HG02884 (cell line): ENCODE data around the gene RXFP1.
A peak's percentile ranks its signal among the peaks of the same experiment; 100 is the strongest.

ENCODE experiments used
- ATAC-seq: cut with Tn5 transposase; IDR thresholded peaks from one replicate; pipeline ENCODE4 v1.9.1; 2021; ENCODE audit warnings: mild to moderate bottlenecking, moderate library complexity; ENCODE audit not compliant: unreplicated experiment

RXFP1 gene

GRCh38 chr4:158669310-158669709 is 147.6 kb downstream of the RXFP1 start:
- ATAC-seq, result no peak

GRCh38 chr4:158670975-158671664 is 149.4 kb downstream of the RXFP1 start:
- peak; percentile 27 for ATAC-seq

GRCh38 chr4:158671665-158671914 is 149.9 kb downstream of the RXFP1 start, which contains the start of gene C4orf46:
Gene C4orf46 (minus strand): TSS chr4:158671887. CDS start chr4:158671801, 86 bp downstream.
- ATAC-seq, result no peak

- ATAC-seq, result peak; percentile 79
Measured at GRCh38 chr4:158671915-158672806, 150.5 kb downstream of the RXFP1 start, which contains the start of gene ETFDH. Gene ETFDH (plus strand): TSS chr4:158672296. CDS start chr4:158672457, 161 bp downstream.

GRCh38 chr4:158673633-158674032 is 152.0 kb downstream of the RXFP1 start:
- no peak for ATAC-seq

GRCh38 chr4:158676076-158676475 is 154.4 kb downstream of the RXFP1 start:
- no peak for ATAC-seq

GRCh38 chr4:158678767-158679166 is 157.1 kb downstream of the RXFP1 start:
- no peak for ATAC-seq

GRCh38 chr4:158681629-158682028 is 159.9 kb downstream of the RXFP1 start:
- no peak for ATAC-seq

- ATAC-seq, result no peak
Measured at GRCh38 chr4:158682066-158682465, 160.4 kb downstream of the RXFP1 start.

GRCh38 chr4:158688813-158689212 is 167.1 kb downstream of the RXFP1 start:
- ATAC-seq, result no peak
